OCI-LY3 (cell line): Measurements from ENCODE around the gene EMP1.

ENCODE experiments used
- H2AFZ ChIP-seq: fragments of 200-600, 300-600 bp; shearing (Covaris generic); 2 replicates; pipeline ENCODE4 v1.6.0; 2014; ENCODE audit warnings: antibody characterized with exemption, low read depth, low read length
- H3K27ac ChIP-seq: fragments of 200-600, 300-600 bp; sonication (generic); 2 replicates; pipeline ENCODE4 v1.5.1; 2014; ENCODE audit warnings: mild to moderate bottlenecking, low read length, moderate library complexity, mixed read lengths
- H3K27me3 ChIP-seq: fragments of 200-600, 300-600 bp; sonication (generic); 2 replicates; pipeline ENCODE4 v1.6.1; 2014; ENCODE audit warnings: low read depth, low read length, mixed read lengths
- H3K36me3 ChIP-seq: fragments of 200-600, 300-600 bp; sonication (generic); replicated peaks from 2 replicates; pipeline ENCODE3; 2014; ENCODE audit warnings: low read depth, low read length, mixed read lengths
- H3K4me1 ChIP-seq: fragments of 300-600, 200-600 bp; sonication (generic); 2 replicates; pipeline ENCODE4 v1.6.1; 2014; ENCODE audit warnings: low read length, mixed read lengths
- H3K4me2 ChIP-seq: fragments of 200-600, 300-600 bp; sonication (generic); 2 replicates; pipeline ENCODE4 v1.6.1; 2014; ENCODE audit warnings: low read length, mixed read lengths
- H3K4me3 ChIP-seq: fragments of 300-600, 200-600 bp; sonication (generic); 2 replicates; pipeline ENCODE4 v1.5.1; 2014; ENCODE audit warnings: antibody characterized with exemption, mild to moderate bottlenecking, low read length, moderate library complexity
- H3K79me2 ChIP-seq: fragments of 300-600, 200-600 bp; shearing (Covaris generic); 2 replicates; pipeline ENCODE4 v1.6.1; 2014; ENCODE audit warnings: mild to moderate bottlenecking, low read length, mixed read lengths
- H3K9ac ChIP-seq: fragments of 300-600, 200-600 bp; shearing (Covaris generic); 2 replicates; pipeline ENCODE4 v1.6.0; 2014; ENCODE audit warnings: mild to moderate bottlenecking, low read length, moderate library complexity
- H3K9me3 ChIP-seq: fragments of 200-600, 300-600 bp; shearing (Covaris generic); 2 replicates; pipeline ENCODE4 v1.6.1; 2014; ENCODE audit warnings: low read length, mixed read lengths; ENCODE audit not compliant: insufficient read depth
- H4K20me1 ChIP-seq: fragments of 200-600, 300-600 bp; sonication (generic); 2 replicates; pipeline ENCODE4 v1.6.1; 2016; ENCODE audit warnings: low read length, mixed read lengths; ENCODE audit not compliant: insufficient read depth
- CTCF ChIP-seq: fragments of 200-600, 300-600 bp; sonication (generic); IDR thresholded peaks from 2 replicates; pipeline ENCODE4 v1.5.1; 2014; ENCODE audit warnings: antibody characterized with exemption, low read length, low read depth
- EZH2phosphoT487 ChIP-seq: fragments of 200-600 bp; shearing (Covaris generic); IDR thresholded peaks from 2 replicates; pipeline ENCODE4 v1.6.1; 2018; ENCODE audit warnings: antibody characterized with exemption, mixed run types, low read depth

EMP1 gene

GRCh38 chr12:13189264-13189663, 7.3 kb upstream of the EMP1 start:
- Histone ChIP-seq H3K9ac (no peak overlapping the region), H3K4me3 (no peak overlapping the region), H3K79me2 (no peaks in the 10 kb centered on the region), H4K20me1 (no peaks in the 10 kb centered on the region; the same call in 1 of the 2 replicates), H3K36me3 (no peaks in the 10 kb centered on the region), H2AFZ (no peak overlapping the region), H3K4me1 (no peaks in the 10 kb centered on the region; the same call in 1 of the 2 replicates), H3K27me3 (peaks cover 85% of the 10 kb centered on the region), H3K9me3 (no peaks in the 10 kb centered on the region), H3K4me2 (no peak overlapping the region), H3K27ac (no peak overlapping the region)
- TF ChIP-seq EZH2phosphoT487 (no peak), CTCF (no peak)

DNA sequence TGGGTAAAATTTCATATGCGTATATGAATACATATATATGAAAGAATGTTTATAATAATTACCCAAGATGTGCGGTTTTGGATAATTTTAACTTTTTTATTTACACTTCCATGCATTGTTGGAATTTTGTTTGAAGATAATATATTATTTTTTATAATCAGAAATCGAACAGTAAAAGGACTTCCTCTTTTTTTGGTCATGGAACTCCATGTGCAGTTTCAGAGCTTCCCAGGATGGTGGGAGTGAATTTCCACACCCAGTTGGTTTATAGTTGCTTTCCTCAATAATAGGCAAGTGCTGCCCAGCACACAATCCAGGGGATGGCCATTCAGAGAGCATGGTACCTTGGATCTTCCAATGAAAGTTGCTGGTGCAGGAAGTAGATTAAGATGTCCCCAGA, 6.3 kb upstream of the EMP1 start:
- Histone ChIP-seq H3K79me2 (no peaks in the 10 kb centered on the region), H3K36me3 (no peaks in the 10 kb centered on the region), H4K20me1 (no peaks in the 10 kb centered on the region; the same call in 1 of the 2 replicates), H3K4me1 (no peaks in the 10 kb centered on the region; the same call in 1 of the 2 replicates), H2AFZ (no peak overlapping the region), H3K27me3 (peaks cover 85% of the 10 kb centered on the region), H3K9ac (no peak overlapping the region), H3K4me3 (no peak overlapping the region), H3K27ac (no peak overlapping the region), H3K9me3 (no peaks in the 10 kb centered on the region), H3K4me2 (no peak overlapping the region)
- TF ChIP-seq EZH2phosphoT487 (no peak), CTCF (no peak)

DNA sequence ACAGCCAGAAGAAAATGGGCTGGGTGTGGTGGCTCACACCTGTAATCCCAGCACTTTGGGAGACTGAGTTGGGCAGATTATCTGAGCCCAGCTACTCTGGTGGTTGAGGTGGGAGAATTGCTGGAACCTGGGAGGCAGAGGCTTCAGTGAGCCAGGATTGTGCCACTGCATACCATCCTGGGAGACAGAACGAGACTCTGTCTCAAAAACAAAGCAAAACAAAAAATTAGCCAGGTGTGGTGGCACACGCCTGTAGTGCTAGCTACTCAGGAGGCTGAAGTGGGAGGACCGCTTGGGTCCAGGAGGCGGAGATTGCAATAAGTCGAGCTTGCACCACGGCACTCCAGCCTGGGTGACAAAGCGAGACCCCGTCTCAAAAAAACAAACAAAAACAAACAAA, 3.8 kb upstream of the EMP1 start:
- H3K27ac ChIP-seq = no peak overlapping the region
- H3K9me3 ChIP-seq = no peaks in the 10 kb centered on the region
- H3K79me2 ChIP-seq = no peaks in the 10 kb centered on the region
- no peak overlapping the region for H3K9ac ChIP-seq
- peaks cover 92% of the 10 kb centered on the region for H3K27me3 ChIP-seq
- no peak overlapping the region for H3K4me2 ChIP-seq
- no peak overlapping the region for H2AFZ ChIP-seq
- peaks cover 10% of the 10 kb centered on the region for H3K4me1 ChIP-seq
- no peaks in the 10 kb centered on the region for H3K36me3 ChIP-seq
- no peak overlapping the region for H3K4me3 ChIP-seq
- H4K20me1 ChIP-seq = no peaks in the 10 kb centered on the region; the same call in 1 of the 2 replicates
- TF ChIP-seq EZH2phosphoT487 (no peak), CTCF (no peak)

- TF ChIP-seq CTCF = no peak
- no peak overlapping the region for H3K4me3 ChIP-seq
- H3K27me3 ChIP-seq = peaks cover 92% of the 10 kb centered on the region
- no peak overlapping the region for H2AFZ ChIP-seq
- H3K9me3 ChIP-seq = no peaks in the 10 kb centered on the region
- no peaks in the 10 kb centered on the region; the same call in 1 of the 2 replicates for H4K20me1 ChIP-seq
- H3K79me2 ChIP-seq = no peaks in the 10 kb centered on the region
- H3K36me3 ChIP-seq = no peaks in the 10 kb centered on the region
- H3K27ac ChIP-seq = no peak overlapping the region
- no peak overlapping the region for H3K9ac ChIP-seq
- H3K4me1 ChIP-seq = peaks cover 10% of the 10 kb centered on the region
- no peak overlapping the region for H3K4me2 ChIP-seq
Observed at GRCh38 chr12:13193505-13194231, 2.9 kb upstream of the EMP1 start.
